Measurements from ENCODE around the gene NCR1.

GRCh38 chr19:54905421-54905802 is 536 bp upstream of the NCR1 start:
- no peak for TF ChIP-seq CTCF (IDR thresholded peaks at IDR 0.05; ENCODE audit: low read depth, low read length)
- TF ChIP-seq EZH2phosphoT487 (IDR thresholded peaks at IDR 0.05; ENCODE audit: low read depth): no peak
